Neural cell (in vitro differentiated cells): Measurements from ENCODE around the gene CCND1.

Source experiments
- EP300 ChIP-seq: fragments of 450-650 bp; conservative IDR thresholded peaks from 2 replicates; pipeline ENCODE4 v1.6.1; 2014; ENCODE audit warnings: antibody characterized with exemption, mild to moderate bottlenecking, moderate library complexity; ENCODE audit not compliant: poor library complexity, severe bottlenecking
- EZH2 ChIP-seq: fragments of 200-600, 300-800 bp; shearing (Covaris generic), sonication (generic); IDR thresholded peaks from 2 replicates; pipeline ENCODE4 v1.6.1; 2014; ENCODE audit warnings: antibody characterized with exemption, low read length, borderline replicate concordance, mild to moderate bottlenecking; ENCODE audit not compliant: insufficient read depth, poor library complexity, severe bottlenecking
- POLR2AphosphoS5 ChIP-seq: IDR thresholded peaks from 2 replicates; pipeline ENCODE4 v1.6.1; 2012
- RAD21 ChIP-seq: fragments of 450-650 bp; conservative IDR thresholded peaks from 2 replicates; pipeline ENCODE4 v1.6.1; 2014; ENCODE audit warnings: antibody characterized with exemption, mild to moderate bottlenecking, moderate library complexity
- TF ChIP-seq, protein P1 (sequence below): fragments of 450-650 bp; IDR thresholded peaks from 2 replicates; pipeline ENCODE4 v1.5.1; 2014; ENCODE audit warnings: antibody characterized with exemption, mild to moderate bottlenecking, moderate library complexity; ENCODE audit not compliant: poor library complexity, severe bottlenecking
- TF ChIP-seq, protein P2 (sequence below): IDR thresholded peaks from 2 replicates; pipeline ENCODE4 v1.6.1; 2012; ENCODE audit warnings: borderline replicate concordance

- TF ChIP-seq, protein P1, sequence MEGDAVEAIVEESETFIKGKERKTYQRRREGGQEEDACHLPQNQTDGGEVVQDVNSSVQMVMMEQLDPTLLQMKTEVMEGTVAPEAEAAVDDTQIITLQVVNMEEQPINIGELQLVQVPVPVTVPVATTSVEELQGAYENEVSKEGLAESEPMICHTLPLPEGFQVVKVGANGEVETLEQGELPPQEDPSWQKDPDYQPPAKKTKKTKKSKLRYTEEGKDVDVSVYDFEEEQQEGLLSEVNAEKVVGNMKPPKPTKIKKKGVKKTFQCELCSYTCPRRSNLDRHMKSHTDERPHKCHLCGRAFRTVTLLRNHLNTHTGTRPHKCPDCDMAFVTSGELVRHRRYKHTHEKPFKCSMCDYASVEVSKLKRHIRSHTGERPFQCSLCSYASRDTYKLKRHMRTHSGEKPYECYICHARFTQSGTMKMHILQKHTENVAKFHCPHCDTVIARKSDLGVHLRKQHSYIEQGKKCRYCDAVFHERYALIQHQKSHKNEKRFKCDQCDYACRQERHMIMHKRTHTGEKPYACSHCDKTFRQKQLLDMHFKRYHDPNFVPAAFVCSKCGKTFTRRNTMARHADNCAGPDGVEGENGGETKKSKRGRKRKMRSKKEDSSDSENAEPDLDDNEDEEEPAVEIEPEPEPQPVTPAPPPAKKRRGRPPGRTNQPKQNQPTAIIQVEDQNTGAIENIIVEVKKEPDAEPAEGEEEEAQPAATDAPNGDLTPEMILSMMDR, result no peak
- TF ChIP-seq, protein P2, sequence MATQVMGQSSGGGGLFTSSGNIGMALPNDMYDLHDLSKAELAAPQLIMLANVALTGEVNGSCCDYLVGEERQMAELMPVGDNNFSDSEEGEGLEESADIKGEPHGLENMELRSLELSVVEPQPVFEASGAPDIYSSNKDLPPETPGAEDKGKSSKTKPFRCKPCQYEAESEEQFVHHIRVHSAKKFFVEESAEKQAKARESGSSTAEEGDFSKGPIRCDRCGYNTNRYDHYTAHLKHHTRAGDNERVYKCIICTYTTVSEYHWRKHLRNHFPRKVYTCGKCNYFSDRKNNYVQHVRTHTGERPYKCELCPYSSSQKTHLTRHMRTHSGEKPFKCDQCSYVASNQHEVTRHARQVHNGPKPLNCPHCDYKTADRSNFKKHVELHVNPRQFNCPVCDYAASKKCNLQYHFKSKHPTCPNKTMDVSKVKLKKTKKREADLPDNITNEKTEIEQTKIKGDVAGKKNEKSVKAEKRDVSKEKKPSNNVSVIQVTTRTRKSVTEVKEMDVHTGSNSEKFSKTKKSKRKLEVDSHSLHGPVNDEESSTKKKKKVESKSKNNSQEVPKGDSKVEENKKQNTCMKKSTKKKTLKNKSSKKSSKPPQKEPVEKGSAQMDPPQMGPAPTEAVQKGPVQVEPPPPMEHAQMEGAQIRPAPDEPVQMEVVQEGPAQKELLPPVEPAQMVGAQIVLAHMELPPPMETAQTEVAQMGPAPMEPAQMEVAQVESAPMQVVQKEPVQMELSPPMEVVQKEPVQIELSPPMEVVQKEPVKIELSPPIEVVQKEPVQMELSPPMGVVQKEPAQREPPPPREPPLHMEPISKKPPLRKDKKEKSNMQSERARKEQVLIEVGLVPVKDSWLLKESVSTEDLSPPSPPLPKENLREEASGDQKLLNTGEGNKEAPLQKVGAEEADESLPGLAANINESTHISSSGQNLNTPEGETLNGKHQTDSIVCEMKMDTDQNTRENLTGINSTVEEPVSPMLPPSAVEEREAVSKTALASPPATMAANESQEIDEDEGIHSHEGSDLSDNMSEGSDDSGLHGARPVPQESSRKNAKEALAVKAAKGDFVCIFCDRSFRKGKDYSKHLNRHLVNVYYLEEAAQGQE, result no peak
- TF ChIP-seq EP300, result no peak
- no peak for TF ChIP-seq POLR2AphosphoS5
- no peak for TF ChIP-seq EZH2
- TF ChIP-seq RAD21, result no peak
Measured at GRCh38 chr11:69671734-69672465, 30.9 kb downstream of the CCND1 start.
